Right lobe of liver (tissue), 4 donors: ENCODE measurements around the gene KTN1.

ENCODE experiments used
- POLR2A ChIP-seq: fragments of 450-650 bp; IDR thresholded peaks from one replicate; pipeline ENCODE4 v1.6.1; 2017; ENCODE audit warnings: antibody characterized with exemption, mild to moderate bottlenecking
- TF ChIP-seq, protein P1 (sequence below), 4 donors: fragments of 200-600 bp in 3 of 4; fragments of 450-650 bp in 1 of 4; IDR thresholded peaks; one replicate each; pipeline versions ENCODE4 v1.5.1 to v1.8.0; 2016 to 2022; ENCODE audit warnings: antibody characterized with exemption in 4 of 4, mild to moderate bottlenecking in 2 of 4
- donor health status: DM: no; HTN: no; CAD: no.
- donor health status: DM: no; HTN: no; CAD: no.
- donor health status: DM: no; HTN: yes; CAD: no.

- TF ChIP-seq, protein P1, sequence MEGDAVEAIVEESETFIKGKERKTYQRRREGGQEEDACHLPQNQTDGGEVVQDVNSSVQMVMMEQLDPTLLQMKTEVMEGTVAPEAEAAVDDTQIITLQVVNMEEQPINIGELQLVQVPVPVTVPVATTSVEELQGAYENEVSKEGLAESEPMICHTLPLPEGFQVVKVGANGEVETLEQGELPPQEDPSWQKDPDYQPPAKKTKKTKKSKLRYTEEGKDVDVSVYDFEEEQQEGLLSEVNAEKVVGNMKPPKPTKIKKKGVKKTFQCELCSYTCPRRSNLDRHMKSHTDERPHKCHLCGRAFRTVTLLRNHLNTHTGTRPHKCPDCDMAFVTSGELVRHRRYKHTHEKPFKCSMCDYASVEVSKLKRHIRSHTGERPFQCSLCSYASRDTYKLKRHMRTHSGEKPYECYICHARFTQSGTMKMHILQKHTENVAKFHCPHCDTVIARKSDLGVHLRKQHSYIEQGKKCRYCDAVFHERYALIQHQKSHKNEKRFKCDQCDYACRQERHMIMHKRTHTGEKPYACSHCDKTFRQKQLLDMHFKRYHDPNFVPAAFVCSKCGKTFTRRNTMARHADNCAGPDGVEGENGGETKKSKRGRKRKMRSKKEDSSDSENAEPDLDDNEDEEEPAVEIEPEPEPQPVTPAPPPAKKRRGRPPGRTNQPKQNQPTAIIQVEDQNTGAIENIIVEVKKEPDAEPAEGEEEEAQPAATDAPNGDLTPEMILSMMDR (IDR thresholded peaks at IDR 0.05), result no peak
- no peak for TF ChIP-seq POLR2A
Measured at GRCh38 chr14:55625481-55625880, 45.5 kb downstream of the KTN1 start.
